Smooth muscle cell (in vitro differentiated cells): ENCODE results near the gene MICU2. TPM values are rescaled to one million over a fixed set of nuclear protein-coding genes. Genes with fewer than 3 reads are reported as not detected.

Experiments
- DNase-seq: peaks from one replicate; lab custom pipeline; 2025; ENCODE audit not compliant: unreplicated experiment; lab: John Stamatoyannopoulos, UW
- H2AFZ ChIP-seq: fragments of 200-600 bp; sonication (generic); 2 replicates; pipeline ENCODE4 v1.6.0; 2016; ENCODE audit warnings: antibody characterized with exemption, low read depth, mild to moderate bottlenecking
- H3F3A ChIP-seq: fragments of 200-600 bp; sonication (generic); 2 replicates; pipeline ENCODE4 v1.6.0; 2017; ENCODE audit warnings: antibody characterized with exemption, low read depth
- H3K27ac ChIP-seq: fragments of 200-600 bp; sonication (generic); 2 replicates; pipeline ENCODE4 v1.5.1; 2016; ENCODE audit warnings: low read depth, mild to moderate bottlenecking
- H3K27me3 ChIP-seq: fragments of 200-600 bp; sonication (generic); 2 replicates; pipeline ENCODE4 v1.6.1; 2016; ENCODE audit warnings: low read depth, mild to moderate bottlenecking
- H3K36me3 ChIP-seq: fragments of 200-600 bp; sonication (generic); 2 replicates; pipeline ENCODE4 v1.5.1; 2016; ENCODE audit warnings: low read depth
- H3K4me1 ChIP-seq: fragments of 200-600 bp; sonication (generic); 2 replicates; pipeline ENCODE4 v1.5.1; 2016; ENCODE audit warnings: low read depth
- H3K4me2 ChIP-seq: fragments of 200-600 bp; sonication (generic); 2 replicates; pipeline ENCODE4 v1.6.0; 2016; ENCODE audit warnings: mild to moderate bottlenecking
- H3K4me3 ChIP-seq: fragments of 200-600 bp; sonication (generic); 2 replicates; pipeline ENCODE4 v1.5.1; 2016; ENCODE audit warnings: mild to moderate bottlenecking
- H3K79me2 ChIP-seq: fragments of 200-600 bp; sonication (generic); 2 replicates; pipeline ENCODE4 v1.6.0; 2016; ENCODE audit warnings: low read depth, mild to moderate bottlenecking
- H3K9ac ChIP-seq: fragments of 200-600 bp; sonication (generic); 2 replicates; pipeline ENCODE4 v1.6.0; 2016; ENCODE audit warnings: low read depth
- H3K9me3 ChIP-seq: fragments of 200-600 bp; sonication (generic); replicated peaks from 2 replicates; pipeline ENCODE4 v1.5.1; 2016; ENCODE audit warnings: low read depth
- H4K20me1 ChIP-seq: fragments of 200-600 bp; sonication (generic); 2 replicates; pipeline ENCODE4 v1.6.0; 2016; ENCODE audit warnings: low read depth
- WGBS: methylation state at CpG from one replicate; pipeline ENCODE4 v1.1.7; 2016; ENCODE audit warnings: low lambda C conversion rate; 5-methylcytosine and 5-hydroxymethylcytosine counted together
- polyA plus RNA-seq: library from polyadenylated mRNA; unstranded; fragments of >200 nt; fragmentation: Nextera tagmentation; extraction: Ambion mirVana; gene quantifications from 2 replicates; pipeline ENCODE4 v1.2.1, GENCODE V29; 2016
- total RNA-seq: library from RNA; depleted of rRNA; stranded (reverse); fragments of >200 nt; gene quantifications from 2 replicates; pipeline ENCODE4 v1.2.3, GENCODE V29; 2014
- TF ChIP-seq, protein P1 (sequence below): fragments of 200-600 bp; sonication (generic); IDR thresholded peaks from 2 replicates; pipeline ENCODE4 v1.5.1; 2017; ENCODE audit warnings: borderline replicate concordance, mild to moderate bottlenecking, antibody characterized with exemption; ENCODE audit not compliant: insufficient read depth, poor library complexity, severe bottlenecking

Gene MICU2
- total and polyA plus RNA-seq, 2 experiments from 2014 or later: 40.2 to 86.5 TPM

DNA sequence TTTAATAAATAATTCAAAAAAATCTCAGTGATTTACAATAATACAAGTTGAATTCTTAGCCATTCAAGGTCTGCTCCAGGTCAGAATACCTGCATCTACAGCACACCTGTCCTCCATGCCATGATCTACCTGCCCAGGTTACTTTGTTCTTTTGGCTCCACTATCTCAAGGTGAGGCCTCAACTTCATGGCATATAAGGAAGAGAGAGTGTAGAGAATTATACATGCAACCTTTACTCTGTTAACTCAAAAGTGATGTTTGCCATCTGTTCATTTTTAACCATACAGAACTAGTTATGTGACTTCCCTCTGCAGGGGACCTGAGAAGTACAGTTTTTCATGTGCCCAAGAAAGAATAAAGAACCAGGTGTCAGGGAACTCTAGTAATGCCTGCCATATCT is 28.2 kb upstream of the MICU2 start:
- TF ChIP-seq, protein P1, sequence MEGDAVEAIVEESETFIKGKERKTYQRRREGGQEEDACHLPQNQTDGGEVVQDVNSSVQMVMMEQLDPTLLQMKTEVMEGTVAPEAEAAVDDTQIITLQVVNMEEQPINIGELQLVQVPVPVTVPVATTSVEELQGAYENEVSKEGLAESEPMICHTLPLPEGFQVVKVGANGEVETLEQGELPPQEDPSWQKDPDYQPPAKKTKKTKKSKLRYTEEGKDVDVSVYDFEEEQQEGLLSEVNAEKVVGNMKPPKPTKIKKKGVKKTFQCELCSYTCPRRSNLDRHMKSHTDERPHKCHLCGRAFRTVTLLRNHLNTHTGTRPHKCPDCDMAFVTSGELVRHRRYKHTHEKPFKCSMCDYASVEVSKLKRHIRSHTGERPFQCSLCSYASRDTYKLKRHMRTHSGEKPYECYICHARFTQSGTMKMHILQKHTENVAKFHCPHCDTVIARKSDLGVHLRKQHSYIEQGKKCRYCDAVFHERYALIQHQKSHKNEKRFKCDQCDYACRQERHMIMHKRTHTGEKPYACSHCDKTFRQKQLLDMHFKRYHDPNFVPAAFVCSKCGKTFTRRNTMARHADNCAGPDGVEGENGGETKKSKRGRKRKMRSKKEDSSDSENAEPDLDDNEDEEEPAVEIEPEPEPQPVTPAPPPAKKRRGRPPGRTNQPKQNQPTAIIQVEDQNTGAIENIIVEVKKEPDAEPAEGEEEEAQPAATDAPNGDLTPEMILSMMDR: no peak
- no peaks in the 10 kb centered on the region for H3K4me1 ChIP-seq
- peaks cover 9% of the 10 kb centered on the region for H3K9me3 ChIP-seq
- H3K79me2 ChIP-seq: no peaks in the 10 kb centered on the region
- no peak overlapping the region for H3K9ac ChIP-seq
- H3K27ac ChIP-seq: no peak overlapping the region
- H3F3A ChIP-seq: no peaks in the 10 kb centered on the region
- H2AFZ ChIP-seq: no peak overlapping the region
- no peak overlapping the region for H3K4me2 ChIP-seq
- H3K36me3 ChIP-seq: no peaks in the 10 kb centered on the region
- H3K4me3 ChIP-seq: no peak overlapping the region
- H4K20me1 ChIP-seq: no peaks in the 10 kb centered on the region
- no peaks in the 10 kb centered on the region for H3K27me3 ChIP-seq
- DNase-seq: no peak

DNA sequence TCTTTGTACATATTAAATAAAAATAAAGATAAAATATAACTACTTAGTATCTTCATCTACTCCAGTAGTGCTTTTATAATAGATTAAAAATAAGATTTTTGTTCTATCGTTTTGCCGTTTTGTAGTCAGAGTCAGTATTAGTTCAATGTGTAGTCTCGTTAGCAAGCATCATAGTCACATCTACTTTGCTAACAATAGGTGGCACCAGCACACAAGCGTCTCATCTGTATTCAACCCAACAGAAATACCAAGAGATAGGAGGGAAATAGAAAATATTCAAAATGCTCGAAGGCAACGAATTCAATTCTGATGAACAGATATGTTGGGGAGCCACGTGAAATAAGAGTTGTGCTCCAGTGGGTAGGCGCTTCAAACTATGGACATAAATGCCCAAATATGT is 21.4 kb upstream of the MICU2 start:
- no peak for DNase-seq
- H3K79me2 ChIP-seq: no peaks in the 10 kb centered on the region
- 60% methylated on average over 8 of the region's 8 CpGs for WGBS
- no peaks in the 10 kb centered on the region for H3K36me3 ChIP-seq
- H3K9me3 ChIP-seq: no peaks in the 10 kb centered on the region
- H3K9ac ChIP-seq: no peak overlapping the region
- H3K4me1 ChIP-seq: no peaks in the 10 kb centered on the region
- TF ChIP-seq, protein P1: peak; percentile 44
- no peaks in the 10 kb centered on the region for H3F3A ChIP-seq
- no peaks in the 10 kb centered on the region for H4K20me1 ChIP-seq
- H3K4me2 ChIP-seq: no peak overlapping the region
- no peak overlapping the region for H2AFZ ChIP-seq
- no peak overlapping the region for H3K4me3 ChIP-seq
- no peak overlapping the region for H3K27ac ChIP-seq
- H3K27me3 ChIP-seq: no peaks in the 10 kb centered on the region

DNA sequence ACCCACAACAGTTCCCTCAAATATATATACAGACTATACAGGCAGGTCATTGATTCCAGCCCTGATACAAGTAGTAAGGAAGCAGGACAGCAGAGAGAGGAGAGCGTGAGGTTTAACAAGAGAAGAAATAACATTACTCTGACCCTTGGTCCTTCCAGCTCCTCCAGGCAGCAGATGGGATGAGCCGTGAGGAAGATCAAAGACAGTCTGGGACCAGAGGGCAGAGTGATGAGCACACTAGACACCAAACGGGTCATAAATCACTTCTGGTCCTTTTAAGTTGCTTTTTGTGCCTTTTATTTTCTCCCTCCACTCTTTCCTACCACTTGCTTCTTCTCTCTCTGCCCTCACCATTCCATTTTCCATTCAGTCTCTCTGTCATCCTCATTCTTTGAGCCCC is 16.9 kb upstream of the MICU2 start:
- no peak overlapping the region for H3K4me2 ChIP-seq
- H3K36me3 ChIP-seq: no peaks in the 10 kb centered on the region
- H3K27ac ChIP-seq: no peak overlapping the region
- TF ChIP-seq, protein P1: no peak
- H3K4me1 ChIP-seq: peaks cover 9% of the 10 kb centered on the region
- no peak overlapping the region for H3K9ac ChIP-seq
- no peaks in the 10 kb centered on the region for H3F3A ChIP-seq
- H3K79me2 ChIP-seq: no peaks in the 10 kb centered on the region
- H2AFZ ChIP-seq: no peak overlapping the region
- H4K20me1 ChIP-seq: no peaks in the 10 kb centered on the region
- H3K4me3 ChIP-seq: no peak overlapping the region
- H3K27me3 ChIP-seq: no peaks in the 10 kb centered on the region
- 45% methylated on average over 3 of the region's 3 CpGs for WGBS
- DNase-seq: no peak
- no peaks in the 10 kb centered on the region for H3K9me3 ChIP-seq

DNA sequence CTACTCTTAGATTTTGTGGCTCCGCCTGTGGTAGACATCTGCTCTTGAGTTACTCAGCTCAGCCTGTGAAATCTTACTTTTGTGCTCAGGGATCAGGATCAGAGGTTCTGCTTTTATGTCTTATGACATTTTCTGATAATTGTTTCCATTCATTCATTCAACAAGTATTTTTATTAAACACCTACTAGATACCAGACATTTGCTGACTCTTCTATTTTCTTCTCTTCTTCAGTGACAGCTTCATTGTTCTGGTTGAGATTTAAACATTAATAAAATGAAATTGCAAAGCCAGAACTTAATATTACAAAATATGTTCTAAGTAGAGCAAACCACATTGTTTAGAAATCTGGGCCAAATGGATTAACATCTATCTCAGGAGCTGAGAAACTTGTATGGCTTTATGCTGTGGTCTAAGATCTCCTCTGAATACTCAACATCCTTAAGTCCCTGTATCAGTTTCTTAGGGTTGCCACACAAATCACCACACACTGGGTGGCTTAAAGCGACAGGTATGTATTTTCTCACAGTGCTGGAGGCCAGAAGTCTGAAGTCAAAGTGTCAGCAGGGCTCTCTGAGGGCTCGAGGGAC is 15.8 kb upstream of the MICU2 start:
- H3K27me3 ChIP-seq: no peaks in the 10 kb centered on the region
- WGBS: 60% methylated on average over 3 of the region's 3 CpGs
- no peak overlapping the region for H3K4me3 ChIP-seq
- H3K4me1 ChIP-seq: peaks cover 9% of the 10 kb centered on the region
- TF ChIP-seq, protein P1: no peak
- H2AFZ ChIP-seq: no peak overlapping the region
- H3K79me2 ChIP-seq: no peaks in the 10 kb centered on the region
- H4K20me1 ChIP-seq: no peaks in the 10 kb centered on the region
- no peaks in the 10 kb centered on the region for H3K9me3 ChIP-seq
- H3K27ac ChIP-seq: no peak overlapping the region
- H3K4me2 ChIP-seq: no peak overlapping the region
- H3K9ac ChIP-seq: no peak overlapping the region
- no peaks in the 10 kb centered on the region for H3K36me3 ChIP-seq
- no peaks in the 10 kb centered on the region for H3F3A ChIP-seq
- DNase-seq: no peak
